Gastroesophageal sphincter (tissue), 4 donors: ENCODE results near the gene RLBP1. TPM values are rescaled to one million over a fixed set of nuclear protein-coding genes. Genes with fewer than 3 reads are reported as not detected.

ENCODE experiments used
- ATAC-seq: fragments of 150-250 bp; one replicate; pipeline ENCODE4 v1.9.1; 2016; ENCODE audit warnings: mild to moderate bottlenecking, moderate library complexity
- H3K27ac ChIP-seq, 4 donors: fragments of 200-600 bp; sonication (generic) in 3 of 4; 1 replicate in 3 of 4; 2 replicates in 1 of 4; pipeline ENCODE4 v1.5.1; 2016 to 2019
- H3K27me3 ChIP-seq: fragments of 200-600 bp; sonication (generic); one replicate; pipeline ENCODE4 v1.5.1; 2019
- H3K36me3 ChIP-seq, 2 donors: fragments of 200-600 bp; sonication (generic); one replicate each; pipeline ENCODE4 v1.5.1; 2019; ENCODE audit warnings: control low read depth in 1 of 2
- H3K4me1 ChIP-seq, 3 donors: fragments of 200-600 bp; sonication (generic); 1 replicate in 2 of 3; 2 replicates in 1 of 3; pipeline ENCODE4 v1.5.1; 2016 to 2019; ENCODE audit warnings: control low read depth in 2 of 3
- H3K4me3 ChIP-seq, 2 donors: fragments of 200-600 bp; sonication (generic); one replicate each; pipeline ENCODE4 v1.5.1; 2019; ENCODE audit warnings: mild to moderate bottlenecking in 1 of 2, moderate library complexity in 1 of 2
- H3K9me3 ChIP-seq, 3 donors: fragments of 200-600 bp; sonication (generic); one replicate each; pipeline ENCODE4 v1.5.1; 2017 to 2019; ENCODE audit warnings: control low read depth in 2 of 3
- EP300 ChIP-seq: sonication (generic); formaldehyde crosslinking; IDR thresholded peaks from one replicate; pipeline ENCODE4 v1.6.1; 2017; ENCODE audit warnings: antibody characterized with exemption, mild to moderate bottlenecking
- POLR2A ChIP-seq, 2 donors: fragments of 450-650 bp; IDR thresholded peaks; one replicate each; pipeline ENCODE4 v1.6.1; 2017; ENCODE audit warnings: antibody characterized with exemption in 2 of 2, mild to moderate bottlenecking in 2 of 2, moderate library complexity in 1 of 2
- POLR2AphosphoS5 ChIP-seq: sonication (generic); formaldehyde crosslinking; IDR thresholded peaks from one replicate; pipeline ENCODE4 v1.6.1; 2017; ENCODE audit warnings: antibody characterized with exemption
- WGBS, 2 donors: methylation state at CpG; one replicate each; pipeline ENCODE4 v1.1.5; 2018; ENCODE audit warnings: low coverage in 1 of 2; 5-methylcytosine and 5-hydroxymethylcytosine counted together
- total RNA-seq, 4 donors: library from RNA; depleted of rRNA; stranded (reverse); fragments of >200 nt; gene quantifications; one replicate each; pipeline ENCODE4 v1.1.0, GENCODE V29; 2016
- TF ChIP-seq, protein P1 (sequence below), 4 experiments: fragments of 200-600 bp in 2 of 4; fragments of 450-650 bp in 2 of 4; sonication (generic) in 1 of 4; IDR thresholded peaks; one replicate each; pipeline ENCODE4 v1.5.1; 2017 to 2019; ENCODE audit warnings: antibody characterized with exemption in 4 of 4, mild to moderate bottlenecking in 2 of 4, moderate library complexity in 2 of 4

The RLBP1 gene
- total RNA-seq, 4 donors from 2014 or later, result 0.64 TPM; not detected in 3

- Histone ChIP-seq H3K27me3 (peaks cover 3% of the 10 kb centered on the region), H3K4me1 (no peaks in the 10 kb centered on the region), H3K9me3 (no peaks in the 10 kb centered on the region), H3K36me3 (no peaks in the 10 kb centered on the region), H3K4me3 (no peak overlapping the region), H3K27ac (no peak overlapping the region)
- WGBS, 2 donors, result 69 to 86% methylated on average over 3 to 6 of the region's 7 CpGs
- no peak for ATAC-seq
- TF ChIP-seq, protein P1, sequence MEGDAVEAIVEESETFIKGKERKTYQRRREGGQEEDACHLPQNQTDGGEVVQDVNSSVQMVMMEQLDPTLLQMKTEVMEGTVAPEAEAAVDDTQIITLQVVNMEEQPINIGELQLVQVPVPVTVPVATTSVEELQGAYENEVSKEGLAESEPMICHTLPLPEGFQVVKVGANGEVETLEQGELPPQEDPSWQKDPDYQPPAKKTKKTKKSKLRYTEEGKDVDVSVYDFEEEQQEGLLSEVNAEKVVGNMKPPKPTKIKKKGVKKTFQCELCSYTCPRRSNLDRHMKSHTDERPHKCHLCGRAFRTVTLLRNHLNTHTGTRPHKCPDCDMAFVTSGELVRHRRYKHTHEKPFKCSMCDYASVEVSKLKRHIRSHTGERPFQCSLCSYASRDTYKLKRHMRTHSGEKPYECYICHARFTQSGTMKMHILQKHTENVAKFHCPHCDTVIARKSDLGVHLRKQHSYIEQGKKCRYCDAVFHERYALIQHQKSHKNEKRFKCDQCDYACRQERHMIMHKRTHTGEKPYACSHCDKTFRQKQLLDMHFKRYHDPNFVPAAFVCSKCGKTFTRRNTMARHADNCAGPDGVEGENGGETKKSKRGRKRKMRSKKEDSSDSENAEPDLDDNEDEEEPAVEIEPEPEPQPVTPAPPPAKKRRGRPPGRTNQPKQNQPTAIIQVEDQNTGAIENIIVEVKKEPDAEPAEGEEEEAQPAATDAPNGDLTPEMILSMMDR (IDR thresholded peaks at IDR 0.05), result no peak
- TF ChIP-seq POLR2A (IDR thresholded peaks at IDR 0.05) (no peak), EP300 (no peak), POLR2AphosphoS5 (no peak)
Measured at GRCh38 chr15:89227425-89227824, 6.0 kb upstream of the RLBP1 start.

GRCh38 chr15:89226359-89227221, 5.2 kb upstream of the RLBP1 start:
- Histone ChIP-seq H3K36me3 (no peaks in the 10 kb centered on the region), H3K4me3 (no peak overlapping the region), H3K27ac (no peak overlapping the region), H3K27me3 (peaks cover 3% of the 10 kb centered on the region), H3K9me3 (no peaks in the 10 kb centered on the region), H3K4me1 (no peaks in the 10 kb centered on the region)
- ATAC-seq, result no peak
- WGBS, 2 donors, result 67 to 86% methylated on average over 1 to 9 of the region's 14 CpGs
- TF ChIP-seq POLR2A (IDR thresholded peaks at IDR 0.05), result no peak
- no peak for TF ChIP-seq POLR2AphosphoS5
- TF ChIP-seq, protein P1 (IDR thresholded peaks at IDR 0.05), result no peak
- no peak for TF ChIP-seq EP300

DNA sequence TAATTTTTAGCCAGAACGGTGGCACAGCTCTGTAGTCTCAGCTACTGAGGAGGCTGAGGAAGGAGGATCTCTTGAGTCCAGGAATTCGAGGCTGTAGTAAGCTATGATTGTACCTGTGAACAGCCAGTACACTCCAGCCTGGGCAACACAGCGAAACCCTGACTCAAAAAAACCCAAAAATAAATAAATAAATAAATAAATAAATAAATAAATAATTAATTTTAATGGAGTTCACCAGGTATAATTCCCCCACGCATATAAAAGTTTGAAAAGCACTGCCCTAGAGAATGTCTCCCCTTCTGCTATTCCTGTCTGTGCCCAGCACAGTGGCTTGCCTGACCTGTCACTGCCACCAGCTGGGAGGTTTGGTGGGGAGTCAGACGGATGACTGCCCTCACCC, 4.2 kb upstream of the RLBP1 start:
- H3K9me3 ChIP-seq, result no peaks in the 10 kb centered on the region
- H3K27me3 ChIP-seq, result peaks cover 3% of the 10 kb centered on the region
- no peak overlapping the region for H3K27ac ChIP-seq
- TF ChIP-seq, protein P1 (IDR thresholded peaks at IDR 0.05), result no peak
- TF ChIP-seq POLR2A (IDR thresholded peaks at IDR 0.05) (no peak), EP300 (no peak), POLR2AphosphoS5 (no peak)
- WGBS, 2 donors, result 83 to 100% methylated on average over 1 to 4 of the region's 5 CpGs
- ATAC-seq, result no peak
- no peaks in the 10 kb centered on the region for H3K36me3 ChIP-seq
- no peaks in the 10 kb centered on the region for H3K4me1 ChIP-seq
- no peak overlapping the region for H3K4me3 ChIP-seq

GRCh38 chr15:89218531-89218930, 2.8 kb downstream of the RLBP1 start:
- no peaks in the 10 kb centered on the region for H3K4me1 ChIP-seq
- H3K36me3 ChIP-seq, result no peaks in the 10 kb centered on the region
- H3K9me3 ChIP-seq, result no peaks in the 10 kb centered on the region
- WGBS, 2 donors, result 0 to 80% methylated on average over 1 to 4 of the region's 8 CpGs
- no peak overlapping the region for H3K27ac ChIP-seq
- H3K27me3 ChIP-seq, result no peaks in the 10 kb centered on the region
- ATAC-seq, result no peak
- TF ChIP-seq POLR2AphosphoS5 (no peak), EP300 (no peak), POLR2A (IDR thresholded peaks at IDR 0.05) (no peak)
- TF ChIP-seq, protein P1 (IDR thresholded peaks at IDR 0.05), result no peak
- H3K4me3 ChIP-seq, result no peak overlapping the region
